Ishikawa (cell line): ENCODE data around the gene CEP131.

Source experiments
- CEBPB ChIP-seq: IDR thresholded peaks from 2 replicates; pipeline ENCODE4 v1.6.1; 2012
- CREB1 ChIP-seq: IDR thresholded peaks from 2 replicates; pipeline ENCODE4 v1.6.1; 2012; ENCODE audit warnings: low read depth
- EGR1 ChIP-seq: IDR thresholded peaks from 2 replicates; pipeline ENCODE4 v1.6.1; 2012
- EP300 ChIP-seq: IDR thresholded peaks from 2 replicates; pipeline ENCODE4 v1.6.1; 2012; ENCODE audit warnings: borderline replicate concordance
- FOXM1 ChIP-seq: IDR thresholded peaks from 2 replicates; pipeline ENCODE4 v1.6.1; 2012; ENCODE audit warnings: low read depth, borderline replicate concordance
- MAX ChIP-seq: IDR thresholded peaks from 2 replicates; pipeline ENCODE4 v1.6.1; 2012
- NFIC ChIP-seq: IDR thresholded peaks from 2 replicates; pipeline ENCODE4 v1.6.1; 2012
- RAD21 ChIP-seq: IDR thresholded peaks from 2 replicates; pipeline ENCODE4 v1.6.1; 2012; ENCODE audit warnings: low read depth
- REST ChIP-seq: IDR thresholded peaks from 2 replicates; pipeline ENCODE4 v1.6.1; 2012; ENCODE audit warnings: low read depth, mild to moderate bottlenecking
- TAF1 ChIP-seq: IDR thresholded peaks from 2 replicates; pipeline ENCODE4 v1.6.1; 2012; ENCODE audit warnings: low read depth, mild to moderate bottlenecking
- TCF12 ChIP-seq: IDR thresholded peaks from 2 replicates; pipeline ENCODE4 v1.6.1; 2012; ENCODE audit warnings: low read depth
- TEAD4 ChIP-seq: IDR thresholded peaks from 2 replicates; pipeline ENCODE4 v1.6.1; 2012
- YY1 ChIP-seq: IDR thresholded peaks from 2 replicates; pipeline ENCODE4 v1.6.1; 2012; ENCODE audit warnings: low read depth
- ZBTB7A ChIP-seq: IDR thresholded peaks from 2 replicates; pipeline ENCODE4 v1.6.1; 2012; ENCODE audit warnings: low read depth
- TF ChIP-seq, protein P1 (sequence below): IDR thresholded peaks from 2 replicates; pipeline ENCODE4 v1.6.1; 2012

The CEP131 gene

GRCh38 chr17:81179861-81180260 lies 42.9 kb downstream of the CEP131 start:
- TF ChIP-seq CREB1 (no peak), REST (no peak)

DNA sequence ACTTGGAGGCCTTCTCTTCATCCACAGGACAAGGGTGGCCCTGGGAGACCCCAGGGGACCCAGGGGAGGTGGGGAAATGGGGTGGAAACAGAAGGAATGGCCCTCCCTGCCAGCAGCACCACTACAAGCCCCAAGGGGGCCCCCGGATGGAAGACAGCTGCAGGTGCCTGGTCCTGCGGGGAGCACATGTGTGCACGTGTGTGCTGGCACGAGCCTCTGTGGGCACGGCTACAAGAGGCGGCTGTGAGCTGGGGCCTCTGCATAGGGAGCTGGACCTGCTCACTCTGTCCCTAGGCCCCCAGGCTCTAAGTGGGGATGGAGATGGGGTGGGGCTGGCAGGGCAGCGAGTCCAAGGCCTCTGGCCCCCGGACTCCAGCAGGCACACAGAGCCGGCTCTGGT lies 43.5 kb downstream of the CEP131 start:
- TF ChIP-seq MAX (no peak), YY1 (no peak), TEAD4 (no peak), FOXM1 (no peak), REST (no peak), NFIC (no peak), RAD21 (no peak), TCF12 (no peak), TAF1 (no peak), CREB1 (no peak), EP300 (no peak), EGR1 (no peak), CEBPB (no peak)
- TF ChIP-seq, protein P1, sequence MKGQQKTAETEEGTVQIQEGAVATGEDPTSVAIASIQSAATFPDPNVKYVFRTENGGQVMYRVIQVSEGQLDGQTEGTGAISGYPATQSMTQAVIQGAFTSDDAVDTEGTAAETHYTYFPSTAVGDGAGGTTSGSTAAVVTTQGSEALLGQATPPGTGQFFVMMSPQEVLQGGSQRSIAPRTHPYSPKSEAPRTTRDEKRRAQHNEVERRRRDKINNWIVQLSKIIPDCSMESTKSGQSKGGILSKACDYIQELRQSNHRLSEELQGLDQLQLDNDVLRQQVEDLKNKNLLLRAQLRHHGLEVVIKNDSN: no peak

DNA sequence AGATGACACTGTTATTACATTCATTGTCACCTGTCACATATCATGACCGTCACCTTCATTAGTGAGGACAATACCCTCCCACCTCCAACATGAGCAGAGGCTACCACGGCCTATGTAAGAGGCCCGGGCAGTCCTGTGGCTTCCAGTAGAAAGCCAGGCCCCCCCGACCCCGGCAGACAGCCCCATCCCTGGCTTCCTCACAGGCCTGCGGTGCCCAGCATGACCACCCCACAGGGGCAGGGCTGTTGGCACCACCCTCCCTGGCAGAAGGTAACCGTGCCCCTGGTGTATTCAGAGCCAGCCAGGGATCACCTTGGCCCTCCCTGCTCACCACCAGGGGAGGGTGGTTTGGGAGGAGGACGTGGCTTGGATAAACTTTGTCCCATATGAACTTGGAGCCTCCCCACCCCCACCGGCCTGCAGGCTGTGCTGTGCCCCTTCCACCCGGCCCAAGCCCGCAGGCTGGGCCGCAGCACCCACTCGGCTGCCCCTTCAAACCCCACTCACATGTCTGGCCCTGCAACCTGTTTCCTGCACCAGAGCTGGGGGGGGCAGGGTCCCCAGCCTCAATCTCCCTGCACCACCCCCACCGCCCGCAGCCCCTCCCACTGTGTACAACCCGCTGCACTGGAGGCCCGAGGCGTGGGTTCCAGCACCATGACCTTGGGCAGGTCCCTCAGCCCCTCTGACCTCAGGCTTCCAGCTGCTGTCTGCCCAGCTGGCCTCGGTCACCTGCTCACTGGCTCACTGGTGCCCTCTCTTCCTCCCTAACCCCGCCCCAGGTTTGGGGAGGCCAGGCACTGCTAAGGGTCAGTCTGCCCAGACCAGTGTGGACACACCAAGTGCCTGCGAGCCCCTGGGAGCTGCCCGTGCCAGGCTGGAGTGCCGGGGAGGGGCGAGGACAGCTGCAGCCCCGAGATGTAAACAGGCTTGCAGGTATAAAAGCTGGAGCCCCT lies 44.4 kb downstream of the CEP131 start:
- TF ChIP-seq YY1 (no peak), TAF1 (no peak), REST (no peak), RAD21 (no peak), ZBTB7A (no peak), EP300 (no peak), EGR1 (no peak), CEBPB (no peak), FOXM1 (no peak), TEAD4 (no peak), NFIC (no peak), CREB1 (no peak), MAX (no peak), TCF12 (no peak)
- TF ChIP-seq, protein P1: no peak

DNA sequence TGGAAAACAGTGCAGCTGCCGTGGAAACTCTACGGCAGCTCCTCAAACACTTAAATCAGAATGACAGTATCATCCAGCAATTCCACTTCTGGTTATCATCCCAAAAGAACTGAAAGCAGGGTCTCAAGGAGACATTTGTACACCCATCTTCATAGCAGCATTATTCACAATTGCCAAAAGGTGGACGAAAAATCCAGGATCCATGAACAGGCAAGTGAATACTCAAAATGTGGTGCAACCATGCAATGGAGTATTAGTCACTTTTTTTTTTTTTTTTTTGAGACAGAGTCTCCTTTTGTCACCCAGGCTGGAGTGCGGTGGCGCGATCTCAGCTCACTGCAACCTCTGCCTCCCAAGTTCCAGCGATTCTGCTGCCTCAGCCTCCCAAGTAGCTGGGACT lies 46.1 kb downstream of the CEP131 start:
- TF ChIP-seq NFIC: no peak

DNA sequence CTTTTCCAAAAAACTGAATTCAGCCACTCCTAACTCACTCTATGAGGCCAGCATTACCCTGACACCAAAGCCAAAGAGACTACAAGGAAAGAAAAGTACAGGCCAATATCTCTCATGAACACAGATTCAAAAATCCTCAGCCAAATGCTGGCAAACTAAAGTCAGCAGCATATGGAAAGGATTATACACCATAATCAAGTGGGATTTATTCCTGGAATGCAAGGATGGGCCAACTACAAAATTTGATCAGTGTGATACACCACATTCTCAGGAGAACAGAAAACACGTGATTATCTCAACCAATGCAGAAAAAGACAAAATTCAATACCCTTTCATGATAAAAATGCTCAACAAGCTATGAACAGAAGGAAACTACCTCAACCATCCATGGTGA lies 49.0 kb downstream of the CEP131 start:
- TF ChIP-seq FOXM1: no peak
- TF ChIP-seq CREB1: no peak
- TF ChIP-seq TCF12: no peak
- TF ChIP-seq EGR1: no peak
- TF ChIP-seq RAD21: no peak
- no peak for TF ChIP-seq CEBPB
- TF ChIP-seq ZBTB7A: no peak
- TF ChIP-seq TAF1: no peak
- TF ChIP-seq YY1: no peak
- TF ChIP-seq TEAD4: no peak
- no peak for TF ChIP-seq EP300
- no peak for TF ChIP-seq NFIC
- TF ChIP-seq MAX: no peak
